ENCODE data around the gene EHD2.

EHD2 gene

GRCh38 chr19:47680858-47681332 lies 32.3 kb upstream of the EHD2 start:
- Mint-ChIP-seq H3K27me3 (no peaks in the 10 kb centered on the region), H3K36me3 (ENCODE audit: low read depth) (peaks cover 4% of the 10 kb centered on the region), H3K9me3 (no peaks in the 10 kb centered on the region), H3K4me1 (no peaks in the 10 kb centered on the region), H3K27ac (no peak overlapping the region), H3K4me3 (no peak overlapping the region)
- ATAC-seq (no peak), DNase-seq (no peak)

- no peak for DNase-seq
- Mint-ChIP-seq H3K4me1 (no peaks in the 10 kb centered on the region), H3K27ac (no peak overlapping the region), H3K9me3 (no peaks in the 10 kb centered on the region), H3K36me3 (ENCODE audit: low read depth) (peaks cover 4% of the 10 kb centered on the region), H3K27me3 (no peaks in the 10 kb centered on the region), H3K4me3 (no peak overlapping the region)
- no peak for ATAC-seq
These were observed 31.8 kb upstream of the EHD2 start for GRCh38 chr19:47681388-47681787.

GRCh38 chr19:47681936-47682335 lies 31.3 kb upstream of the EHD2 start:
- Mint-ChIP-seq H3K4me1 (no peaks in the 10 kb centered on the region), H3K27ac (no peak overlapping the region), H3K36me3 (ENCODE audit: low read depth) (peaks cover 4% of the 10 kb centered on the region), H3K27me3 (no peaks in the 10 kb centered on the region), H3K9me3 (no peaks in the 10 kb centered on the region), H3K4me3 (no peak overlapping the region)
- DNase-seq (no peak), ATAC-seq (no peak)

- Mint-ChIP-seq H3K27me3 (no peaks in the 10 kb centered on the region), H3K4me1 (no peaks in the 10 kb centered on the region), H3K4me3 (no peak overlapping the region), H3K36me3 (ENCODE audit: low read depth) (peaks cover 2% of the 10 kb centered on the region), H3K27ac (no peak overlapping the region), H3K9me3 (no peaks in the 10 kb centered on the region)
- no peak for ATAC-seq
- no peak for DNase-seq
These were observed 30.3 kb upstream of the EHD2 start for GRCh38 chr19:47682939-47683338.

GRCh38 chr19:47686679-47687450 lies 26.4 kb upstream of the EHD2 start:
- Mint-ChIP-seq H3K27ac (no peak overlapping the region), H3K27me3 (no peaks in the 10 kb centered on the region), H3K36me3 (ENCODE audit: low read depth) (peaks cover 2% of the 10 kb centered on the region), H3K4me1 (no peaks in the 10 kb centered on the region), H3K4me3 (no peak overlapping the region), H3K9me3 (no peaks in the 10 kb centered on the region)
- ATAC-seq = no peak
- no peak for DNase-seq

GRCh38 chr19:47687906-47688305 lies 25.3 kb upstream of the EHD2 start:
- H3K27me3 Mint-ChIP-seq = no peaks in the 10 kb centered on the region
- H3K4me3 Mint-ChIP-seq = no peak overlapping the region
- H3K36me3 Mint-ChIP-seq (ENCODE audit: low read depth) = no peaks in the 10 kb centered on the region
- H3K27ac Mint-ChIP-seq = no peak overlapping the region
- no peaks in the 10 kb centered on the region for H3K4me1 Mint-ChIP-seq
- ATAC-seq (no peak), DNase-seq (no peak)
- no peaks in the 10 kb centered on the region for H3K9me3 Mint-ChIP-seq

GRCh38 chr19:47691090-47691489 lies 22.1 kb upstream of the EHD2 start:
- no peak overlapping the region for H3K4me3 Mint-ChIP-seq

GRCh38 chr19:47691782-47692181 lies 21.4 kb upstream of the EHD2 start:
- DNase-seq (no peak), ATAC-seq (no peak)
- Mint-ChIP-seq H3K36me3 (ENCODE audit: low read depth) (no peaks in the 10 kb centered on the region), H3K4me3 (no peak overlapping the region), H3K9me3 (no peaks in the 10 kb centered on the region), H3K27me3 (no peaks in the 10 kb centered on the region), H3K4me1 (no peaks in the 10 kb centered on the region), H3K27ac (no peak overlapping the region)

More at GRCh38 chr19:47691090-47691489, 22.1 kb upstream of the EHD2 start:
- Mint-ChIP-seq H3K27ac (no peak overlapping the region), H3K27me3 (no peaks in the 10 kb centered on the region), H3K9me3 (no peaks in the 10 kb centered on the region), H3K36me3 (ENCODE audit: low read depth) (no peaks in the 10 kb centered on the region), H3K4me1 (no peaks in the 10 kb centered on the region)
- DNase-seq = no peak
- ATAC-seq = no peak

GRCh38 chr19:47693489-47693888 lies 19.7 kb upstream of the EHD2 start:
- Mint-ChIP-seq H3K36me3 (ENCODE audit: low read depth) (no peaks in the 10 kb centered on the region), H3K27me3 (no peaks in the 10 kb centered on the region), H3K4me1 (no peaks in the 10 kb centered on the region), H3K9me3 (no peaks in the 10 kb centered on the region), H3K27ac (no peak overlapping the region), H3K4me3 (no peak overlapping the region)
- ATAC-seq = no peak
- no peak for DNase-seq

- Mint-ChIP-seq H3K4me3 (no peak overlapping the region), H3K4me1 (no peaks in the 10 kb centered on the region), H3K27me3 (no peaks in the 10 kb centered on the region), H3K27ac (no peak overlapping the region), H3K9me3 (no peaks in the 10 kb centered on the region), H3K36me3 (ENCODE audit: low read depth) (no peaks in the 10 kb centered on the region)
- ATAC-seq (no peak), DNase-seq (no peak)
These were observed 19.3 kb upstream of the EHD2 start for GRCh38 chr19:47693903-47694302.

GRCh38 chr19:47694466-47695273 lies 18.6 kb upstream of the EHD2 start:
- no peaks in the 10 kb centered on the region for H3K4me1 Mint-ChIP-seq
- no peaks in the 10 kb centered on the region for H3K36me3 Mint-ChIP-seq (ENCODE audit: low read depth)
- no peak overlapping the region for H3K4me3 Mint-ChIP-seq
- H3K27ac Mint-ChIP-seq = no peak overlapping the region
- ATAC-seq (no peak), DNase-seq (no peak)
- no peaks in the 10 kb centered on the region for H3K9me3 Mint-ChIP-seq
- no peaks in the 10 kb centered on the region for H3K27me3 Mint-ChIP-seq

GRCh38 chr19:47695533-47696262 lies 17.5 kb upstream of the EHD2 start:
- H3K36me3 Mint-ChIP-seq (ENCODE audit: low read depth) = no peaks in the 10 kb centered on the region
- H3K27me3 Mint-ChIP-seq = no peaks in the 10 kb centered on the region
- no peaks in the 10 kb centered on the region for H3K9me3 Mint-ChIP-seq
- no peak overlapping the region for H3K4me3 Mint-ChIP-seq
- H3K4me1 Mint-ChIP-seq = no peaks in the 10 kb centered on the region
- DNase-seq (no peak), ATAC-seq (no peak)
- no peak overlapping the region for H3K27ac Mint-ChIP-seq

- Mint-ChIP-seq H3K27ac (no peak overlapping the region), H3K36me3 (ENCODE audit: low read depth) (no peaks in the 10 kb centered on the region), H3K4me1 (no peaks in the 10 kb centered on the region), H3K4me3 (no peak overlapping the region), H3K9me3 (no peaks in the 10 kb centered on the region), H3K27me3 (no peaks in the 10 kb centered on the region)
- no peak for DNase-seq
- no peak for ATAC-seq
These were observed 16.6 kb upstream of the EHD2 start for GRCh38 chr19:47696635-47697034.

- H3K4me1 Mint-ChIP-seq = no peaks in the 10 kb centered on the region
- no peak overlapping the region for H3K27ac Mint-ChIP-seq
- no peaks in the 10 kb centered on the region for H3K9me3 Mint-ChIP-seq
- H3K27me3 Mint-ChIP-seq = no peaks in the 10 kb centered on the region
- H3K4me3 Mint-ChIP-seq = no peak overlapping the region
- ATAC-seq (peak; percentile 67), DNase-seq (peak; percentile 62)
- H3K36me3 Mint-ChIP-seq (ENCODE audit: low read depth) = peaks cover 3% of the 10 kb centered on the region
These were observed 15.2 kb upstream of the EHD2 start for GRCh38 chr19:47697863-47698609.

Data from activated naive CD8-positive, alpha-beta T cell treated with anti-CD3 and anti-CD28 coated beads, Interleukin-2, amount 50 U/mL, for 24 hours (primary cell).